ENCODE data around the gene DHODH.

DNA sequence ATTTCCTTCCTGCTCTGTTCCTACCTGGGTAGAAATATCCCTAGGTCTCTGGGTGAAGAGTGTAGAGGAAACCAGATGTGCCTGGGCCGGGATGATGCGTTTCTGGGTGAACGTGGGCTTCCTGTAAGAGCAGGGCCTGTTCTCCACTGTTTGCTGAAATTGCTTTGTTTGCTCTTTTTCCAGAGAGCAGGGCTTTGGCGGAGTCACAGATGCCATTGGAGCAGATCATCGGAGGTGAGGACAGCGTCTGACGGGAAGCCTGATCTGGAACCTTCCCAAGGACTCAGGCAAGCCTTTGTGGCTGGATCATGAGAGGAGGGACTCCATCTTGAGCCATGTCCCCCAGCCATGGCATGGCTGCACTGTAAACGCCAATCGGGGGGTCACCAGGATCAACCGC, 15.4 kb downstream of the DHODH start:
- TF ChIP-seq HDAC6 (IDR thresholded peaks at IDR 0.05; ENCODE audit: low read depth, low read length) (no peak), PHF20 (CRISPR knock-in tag; IDR thresholded peaks at IDR 0.05) (no peak), RNF2 (conservative IDR thresholded peaks at IDR 0.05; ENCODE audit: low read depth) (no peak), JUNB (CRISPR knock-in tag; IDR thresholded peaks at IDR 0.05; ENCODE audit: borderline replicate concordance) (no peak), SIN3A (IDR thresholded peaks at IDR 0.05; ENCODE audit: borderline replicate concordance, low read depth, low read length) (no peak), ZNF768 (CRISPR knock-in tag; IDR thresholded peaks at IDR 0.05) (no peak), NFIC (IDR thresholded peaks at IDR 0.05; ENCODE audit: low read length) (no peak), ERF (CRISPR knock-in tag; IDR thresholded peaks at IDR 0.05) (no peak)
